ENCODE results near the gene GRIK3. TPM values are rescaled to one million over a fixed set of nuclear protein-coding genes. Genes with fewer than 3 reads are reported as not detected.

Gene GRIK3
- polyA plus RNA-seq, 1 donor (not counting 4 experiments of a cell fraction or from before 2014, with no cell fraction given): not detected

GRCh38 chr1:36885540-36886357 is 148.6 kb downstream of the GRIK3 start:
- FAIRE-seq (no peak), DNase-seq (ENCODE audit: low read depth, low spot score) (no peak)
- H3K4me1 ChIP-seq (ENCODE audit: control insufficient read depth, extremely low read depth, insufficient read depth, low read length): no peaks in the 10 kb centered on the region
- dilution Hi-C loops (cut with MboI; ENCODE audit: extremely low pct_ligation_motif_present, low sequenced_read_pairs): no loop called here
- no peak overlapping the region for H3K27ac ChIP-seq (ENCODE audit: control insufficient read depth, insufficient read depth, low read length)
- H4K20me1 ChIP-seq (ENCODE audit: control insufficient read depth, extremely low read depth, insufficient read depth, low read length): no peaks in the 10 kb centered on the region
- H3K27me3 ChIP-seq (ENCODE audit: control insufficient read depth, extremely low read depth, insufficient read depth, low read length): no peaks in the 10 kb centered on the region
- H3K79me2 ChIP-seq (ENCODE audit: control insufficient read depth, insufficient read depth, low read length): no peaks in the 10 kb centered on the region
- H3K4me3 ChIP-seq (ENCODE audit: control insufficient read depth in 2 of 3, extremely low read depth in 1 of 3, insufficient read depth in 2 of 3, low read depth in 1 of 3, low read length in 3 of 3): no peak overlapping the region
- no peak for TF ChIP-seq EZH2 (IDR thresholded peaks at IDR 0.05; ENCODE audit: low read length)
- no peak for TF ChIP-seq CTCF (optimal IDR thresholded peaks at IDR 0.05 in 1 of 3, IDR thresholded peaks at IDR 0.05 in 1 of 3, conservative IDR thresholded peaks at IDR 0.05 in 1 of 3; ENCODE audit: extremely low read depth in 1 of 3, insufficient read depth in 2 of 3, low read length in 3 of 3)
- no peak overlapping the region for H3K9ac ChIP-seq (ENCODE audit: control insufficient read depth, extremely low read depth, insufficient read depth, low read length)
- H2AFZ ChIP-seq (ENCODE audit: control insufficient read depth, low read length): no peak overlapping the region
- no peaks in the 10 kb centered on the region for H3K9me1 ChIP-seq (ENCODE audit: control insufficient read depth, extremely low read depth, insufficient read depth, low read length)
- H3K36me3 ChIP-seq (ENCODE audit: control insufficient read depth in 2 of 2, extremely low read depth in 1 of 2, insufficient read depth in 2 of 2, low read length in 2 of 2): no peaks in the 10 kb centered on the region
- H3K9me3 ChIP-seq (ENCODE audit: control insufficient read depth, low read depth, low read length): peaks cover 2% of the 10 kb centered on the region
- H3K4me2 ChIP-seq (ENCODE audit: control insufficient read depth, extremely low read depth, insufficient read depth, low read depth, low read length): no peak overlapping the region

GRCh38 chr1:36884801-36885200 is 149.5 kb downstream of the GRIK3 start:
- DNase-seq (ENCODE audit: low read depth, low spot score) (no peak), FAIRE-seq (no peak)
- no peaks in the 10 kb centered on the region for H3K4me1 ChIP-seq (ENCODE audit: control insufficient read depth, extremely low read depth, insufficient read depth, low read length)
- dilution Hi-C loops (cut with MboI; ENCODE audit: extremely low pct_ligation_motif_present, low sequenced_read_pairs): no loop called here
- no peaks in the 10 kb centered on the region for H4K20me1 ChIP-seq (ENCODE audit: control insufficient read depth, extremely low read depth, insufficient read depth, low read length)
- H3K9me3 ChIP-seq (ENCODE audit: control insufficient read depth, low read depth, low read length): peaks cover 10% of the 10 kb centered on the region
- TF ChIP-seq CTCF (optimal IDR thresholded peaks at IDR 0.05 in 1 of 3, IDR thresholded peaks at IDR 0.05 in 1 of 3, conservative IDR thresholded peaks at IDR 0.05 in 1 of 3; ENCODE audit: extremely low read depth in 1 of 3, insufficient read depth in 2 of 3, low read length in 3 of 3) (no peak), EZH2 (IDR thresholded peaks at IDR 0.05; ENCODE audit: low read length) (no peak)
- no peaks in the 10 kb centered on the region for H3K27me3 ChIP-seq (ENCODE audit: control insufficient read depth, extremely low read depth, insufficient read depth, low read length)
- H3K9me1 ChIP-seq (ENCODE audit: control insufficient read depth, extremely low read depth, insufficient read depth, low read length): no peaks in the 10 kb centered on the region
- no peaks in the 10 kb centered on the region for H3K79me2 ChIP-seq (ENCODE audit: control insufficient read depth, insufficient read depth, low read length)
- H2AFZ ChIP-seq (ENCODE audit: control insufficient read depth, low read length): no peak overlapping the region
- H3K36me3 ChIP-seq (ENCODE audit: control insufficient read depth in 2 of 2, extremely low read depth in 1 of 2, insufficient read depth in 2 of 2, low read length in 2 of 2): no peaks in the 10 kb centered on the region
- no peak overlapping the region for H3K9ac ChIP-seq (ENCODE audit: control insufficient read depth, extremely low read depth, insufficient read depth, low read length)
- no peak overlapping the region for H3K4me2 ChIP-seq (ENCODE audit: control insufficient read depth, extremely low read depth, insufficient read depth, low read depth, low read length)
- no peak overlapping the region for H3K4me3 ChIP-seq (ENCODE audit: control insufficient read depth in 2 of 3, extremely low read depth in 1 of 3, insufficient read depth in 2 of 3, low read depth in 1 of 3, low read length in 3 of 3)
- no peak overlapping the region for H3K27ac ChIP-seq (ENCODE audit: control insufficient read depth, insufficient read depth, low read length)
